ENCODE measurements around the gene BCHE. TPM values are rescaled to one million over a fixed set of nuclear protein-coding genes. Genes with fewer than 3 reads are reported as not detected.

The BCHE gene
- total RNA-seq, 1 donor from 2014 or later = 6.8 TPM

DNA sequence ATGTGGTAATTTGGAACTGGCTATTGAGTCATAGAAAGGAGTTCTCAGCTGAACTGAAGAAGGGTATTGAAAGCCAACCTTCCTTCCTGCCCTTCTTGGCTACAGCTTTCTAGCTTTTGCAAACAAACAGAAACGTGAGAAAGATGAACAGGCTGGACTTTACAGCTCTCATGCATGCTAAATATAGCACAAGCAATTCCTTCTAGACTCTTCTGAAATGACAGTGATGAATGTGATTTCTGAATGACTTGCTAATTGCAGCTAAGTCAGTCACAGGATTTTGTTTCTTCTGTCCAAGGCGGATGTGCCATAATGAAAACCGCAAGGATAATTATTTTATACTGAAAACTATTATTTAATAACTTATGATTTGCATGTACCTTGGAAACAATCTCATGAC, 36.3 kb downstream of the BCHE start:
- TF ChIP-seq, protein P1, sequence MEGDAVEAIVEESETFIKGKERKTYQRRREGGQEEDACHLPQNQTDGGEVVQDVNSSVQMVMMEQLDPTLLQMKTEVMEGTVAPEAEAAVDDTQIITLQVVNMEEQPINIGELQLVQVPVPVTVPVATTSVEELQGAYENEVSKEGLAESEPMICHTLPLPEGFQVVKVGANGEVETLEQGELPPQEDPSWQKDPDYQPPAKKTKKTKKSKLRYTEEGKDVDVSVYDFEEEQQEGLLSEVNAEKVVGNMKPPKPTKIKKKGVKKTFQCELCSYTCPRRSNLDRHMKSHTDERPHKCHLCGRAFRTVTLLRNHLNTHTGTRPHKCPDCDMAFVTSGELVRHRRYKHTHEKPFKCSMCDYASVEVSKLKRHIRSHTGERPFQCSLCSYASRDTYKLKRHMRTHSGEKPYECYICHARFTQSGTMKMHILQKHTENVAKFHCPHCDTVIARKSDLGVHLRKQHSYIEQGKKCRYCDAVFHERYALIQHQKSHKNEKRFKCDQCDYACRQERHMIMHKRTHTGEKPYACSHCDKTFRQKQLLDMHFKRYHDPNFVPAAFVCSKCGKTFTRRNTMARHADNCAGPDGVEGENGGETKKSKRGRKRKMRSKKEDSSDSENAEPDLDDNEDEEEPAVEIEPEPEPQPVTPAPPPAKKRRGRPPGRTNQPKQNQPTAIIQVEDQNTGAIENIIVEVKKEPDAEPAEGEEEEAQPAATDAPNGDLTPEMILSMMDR (IDR thresholded peaks at IDR 0.05) = no peak
- Histone ChIP-seq H3K9me3 (no peaks in the 10 kb centered on the region), H3K27me3 (no peaks in the 10 kb centered on the region), H3K36me3 (no peaks in the 10 kb centered on the region), H3K4me3 (no peak overlapping the region), H3K4me1 (no peaks in the 10 kb centered on the region), H3K27ac (no peak overlapping the region)
- DNase-seq (no peak), ATAC-seq (no peak)
- intact Hi-C loops (cut with DNase I) = no loop called here

DNA sequence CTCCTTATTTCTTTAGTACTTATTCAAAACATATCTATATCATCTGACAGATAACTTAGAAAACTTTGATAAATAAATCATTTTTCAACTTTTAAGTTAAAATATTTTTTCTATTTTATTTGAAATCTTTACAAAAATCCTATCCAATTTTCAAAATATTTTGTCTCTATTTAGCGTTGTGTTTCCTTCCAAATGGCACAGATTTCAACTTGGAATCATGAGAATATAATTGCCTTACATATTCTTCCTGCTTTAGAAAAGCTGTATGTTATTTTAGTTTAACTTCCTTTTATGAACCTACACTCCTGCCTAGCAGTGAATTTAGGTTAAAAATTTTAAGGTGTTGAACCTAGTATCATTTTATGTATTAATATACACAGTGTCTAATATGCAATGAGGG, 38.2 kb downstream of the BCHE start:
- Histone ChIP-seq H3K9me3 (no peaks in the 10 kb centered on the region), H3K27ac (no peak overlapping the region), H3K4me1 (no peaks in the 10 kb centered on the region), H3K27me3 (no peaks in the 10 kb centered on the region), H3K36me3 (no peaks in the 10 kb centered on the region), H3K4me3 (no peak overlapping the region)
- no peak for ATAC-seq
- intact Hi-C loops (cut with DNase I) = no loop called here
- TF ChIP-seq, protein P1 (IDR thresholded peaks at IDR 0.05) = no peak
- no peak for DNase-seq

DNA sequence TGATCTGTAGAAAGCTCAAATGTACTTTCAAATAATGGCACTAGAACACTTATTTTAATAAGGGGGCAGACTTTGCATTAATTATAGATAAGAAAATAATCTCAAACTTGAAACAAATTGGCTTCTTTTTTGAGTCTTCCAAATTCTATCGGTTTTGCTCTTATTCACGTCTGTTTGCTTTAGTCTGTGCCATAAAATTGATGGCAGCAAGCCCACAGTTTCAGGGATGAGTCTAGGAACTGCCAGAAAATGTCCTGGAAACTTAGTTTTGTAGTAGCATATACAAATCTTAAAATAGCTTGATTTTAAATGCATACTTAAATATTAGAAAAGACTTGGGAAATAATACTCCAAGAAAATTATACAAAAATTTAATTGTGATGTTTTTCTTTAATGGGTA, 39.7 kb downstream of the BCHE start:
- ATAC-seq (no peak), DNase-seq (no peak)
- H3K27me3 ChIP-seq = no peaks in the 10 kb centered on the region
- intact Hi-C loops (cut with DNase I) = no loop called here
- H3K27ac ChIP-seq = no peak overlapping the region
- no peak overlapping the region for H3K4me3 ChIP-seq
- TF ChIP-seq, protein P1 (IDR thresholded peaks at IDR 0.05) = no peak
- no peaks in the 10 kb centered on the region for H3K36me3 ChIP-seq
- no peaks in the 10 kb centered on the region for H3K9me3 ChIP-seq
- H3K4me1 ChIP-seq = no peaks in the 10 kb centered on the region

DNA sequence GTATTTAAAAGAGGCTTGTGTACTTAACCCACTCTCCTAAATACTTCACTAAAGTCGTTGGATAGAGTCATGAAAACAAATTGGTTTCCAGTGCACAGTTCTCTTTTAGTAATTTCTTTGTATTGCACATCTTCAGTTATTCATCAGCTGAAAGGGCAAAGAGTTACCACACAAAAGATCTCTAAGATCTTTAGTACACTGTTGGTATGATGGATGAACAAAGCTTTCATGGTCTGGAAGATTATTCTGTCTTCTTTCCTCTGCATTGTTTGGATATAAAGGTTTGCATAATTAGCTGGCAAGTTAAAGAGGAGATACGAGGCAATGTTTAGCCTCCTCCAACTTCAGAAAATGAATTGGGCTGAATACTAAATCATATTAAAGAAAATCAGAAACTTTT, 40.5 kb downstream of the BCHE start:
- Histone ChIP-seq H3K27me3 (no peaks in the 10 kb centered on the region), H3K4me3 (no peak overlapping the region), H3K9me3 (no peaks in the 10 kb centered on the region), H3K4me1 (no peaks in the 10 kb centered on the region), H3K36me3 (no peaks in the 10 kb centered on the region), H3K27ac (no peak overlapping the region)
- TF ChIP-seq, protein P1 (IDR thresholded peaks at IDR 0.05) = no peak
- DNase-seq = no peak
- intact Hi-C loops (cut with DNase I) = no loop called here
- no peak for ATAC-seq

DNA sequence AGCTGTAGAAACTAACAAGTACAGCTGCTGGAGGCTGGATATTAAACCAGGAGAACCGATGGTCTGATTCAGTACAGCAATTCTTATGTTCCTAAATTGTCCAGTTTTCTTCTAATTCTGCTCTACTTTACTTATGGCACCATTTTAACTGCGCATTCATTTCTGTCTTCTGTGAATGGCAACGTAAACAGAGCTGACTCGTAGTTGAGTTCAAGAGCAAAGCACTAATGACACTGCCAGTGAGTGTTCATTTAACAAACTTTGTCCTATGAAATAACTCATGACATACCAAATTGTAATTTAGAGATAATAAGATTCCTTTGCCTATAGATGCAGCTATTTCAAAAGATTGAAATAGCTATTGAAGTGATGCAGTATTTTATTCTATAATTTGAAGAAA, 48.7 kb downstream of the BCHE start:
- TF ChIP-seq, protein P1 (IDR thresholded peaks at IDR 0.05) = no peak
- Histone ChIP-seq H3K9me3 (no peaks in the 10 kb centered on the region), H3K27ac (no peak overlapping the region), H3K27me3 (no peaks in the 10 kb centered on the region), H3K4me3 (no peak overlapping the region), H3K4me1 (no peaks in the 10 kb centered on the region), H3K36me3 (no peaks in the 10 kb centered on the region)
- DNase-seq (no peak), ATAC-seq (no peak)
- intact Hi-C loops (cut with DNase I) = no loop called here

DNA sequence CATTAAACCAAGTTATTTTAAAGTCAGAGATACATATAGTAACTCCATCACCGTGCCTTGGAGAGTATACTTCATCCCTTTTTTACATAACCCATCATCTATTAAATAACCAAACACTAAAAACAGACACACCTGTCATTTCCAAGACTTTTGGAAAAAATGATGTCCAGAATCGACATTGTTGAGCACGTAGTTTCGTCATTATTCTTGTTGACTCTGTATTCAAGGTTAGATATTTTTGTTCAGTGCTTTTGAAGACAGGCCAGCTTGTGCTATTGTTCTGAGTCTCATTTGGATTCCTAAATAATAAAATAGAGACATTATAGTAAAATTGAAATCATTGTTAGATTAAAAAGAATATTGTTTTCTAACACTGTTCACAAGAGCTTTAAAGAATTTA, 51.2 kb downstream of the BCHE start:
- Histone ChIP-seq H3K36me3 (no peaks in the 10 kb centered on the region), H3K27me3 (no peaks in the 10 kb centered on the region), H3K4me1 (no peaks in the 10 kb centered on the region), H3K27ac (no peak overlapping the region), H3K4me3 (no peak overlapping the region), H3K9me3 (no peaks in the 10 kb centered on the region)
- intact Hi-C loops (cut with DNase I) = no loop called here
- ATAC-seq (no peak), DNase-seq (no peak)
- TF ChIP-seq, protein P1 (IDR thresholded peaks at IDR 0.05) = no peak
